HG03060 (cell line): ENCODE data around the gene ESYT3.

Experiments
- ATAC-seq: cut with Tn5 transposase; IDR thresholded peaks from one replicate; pipeline ENCODE4 v1.9.1; 2021; ENCODE audit warnings: low read depth, moderate number of reproducible peaks; ENCODE audit not compliant: unreplicated experiment

The ESYT3 gene

GRCh38 chr3:138434276-138434874, at the start of gene ESYT3:
ESYT3 (plus strand) TSS chr3:138434616; CDS start chr3:138434799, 183 bp downstream.
- no peak for ATAC-seq

GRCh38 chr3:138384976-138385375, 49.4 kb upstream of the ESYT3 start:
- ATAC-seq, result no peak

GRCh38 chr3:138389144-138389601, 45.2 kb upstream of the ESYT3 start:
- no peak for ATAC-seq

DNA sequence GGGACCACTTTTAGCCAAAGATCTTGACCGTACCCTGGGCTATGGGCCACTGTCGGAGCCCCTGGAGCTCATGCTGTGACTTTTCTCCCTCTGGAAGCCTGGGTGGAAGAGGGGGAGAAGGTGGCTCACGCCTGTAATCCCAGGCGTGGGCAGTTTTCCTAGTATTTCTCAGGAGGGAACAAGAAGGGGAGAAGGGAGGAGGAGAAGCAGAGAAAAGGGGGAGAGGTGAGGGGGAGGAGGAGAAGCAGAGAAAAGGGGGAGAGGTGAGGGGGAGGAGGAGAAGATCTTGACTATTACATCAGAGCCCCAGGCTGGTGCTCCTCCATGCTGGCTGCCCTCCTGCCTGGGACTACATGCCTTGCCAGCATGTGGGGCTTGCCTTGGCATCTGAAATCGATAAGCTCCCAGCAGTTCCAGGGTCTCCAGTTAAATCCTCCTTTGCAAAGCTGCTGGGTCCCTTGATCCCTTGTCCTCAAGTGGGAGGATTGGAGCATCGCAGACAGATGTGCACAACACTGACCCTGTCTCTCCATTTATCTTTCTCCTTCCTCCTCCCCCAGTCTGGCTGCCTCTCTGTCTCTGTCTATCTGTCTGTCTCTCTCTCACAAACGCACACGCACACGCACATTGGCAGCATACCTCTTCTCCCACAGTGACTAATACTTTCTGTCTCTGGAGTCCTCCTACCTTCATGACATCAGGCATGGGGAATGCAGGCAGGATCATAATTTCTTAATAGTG, 44.4 kb upstream of the ESYT3 start:
- no peak for ATAC-seq

DNA sequence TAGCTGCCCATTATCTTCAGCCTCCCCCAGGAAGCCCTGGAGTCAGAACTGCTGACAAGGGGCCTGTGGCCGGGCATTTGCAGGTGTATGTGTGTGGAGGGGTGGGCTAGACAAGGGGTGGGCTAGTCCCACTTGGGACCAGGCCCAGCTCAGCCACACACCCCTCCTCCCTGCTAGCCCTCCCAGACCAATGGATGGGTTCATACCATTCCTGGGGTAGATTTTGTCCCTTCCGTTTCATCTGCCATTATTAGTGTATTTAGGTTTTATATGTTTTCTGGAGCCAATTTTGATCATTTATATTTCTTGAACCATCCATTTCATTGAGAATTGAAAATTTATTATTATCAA, 43.9 kb upstream of the ESYT3 start:
- no peak for ATAC-seq

DNA sequence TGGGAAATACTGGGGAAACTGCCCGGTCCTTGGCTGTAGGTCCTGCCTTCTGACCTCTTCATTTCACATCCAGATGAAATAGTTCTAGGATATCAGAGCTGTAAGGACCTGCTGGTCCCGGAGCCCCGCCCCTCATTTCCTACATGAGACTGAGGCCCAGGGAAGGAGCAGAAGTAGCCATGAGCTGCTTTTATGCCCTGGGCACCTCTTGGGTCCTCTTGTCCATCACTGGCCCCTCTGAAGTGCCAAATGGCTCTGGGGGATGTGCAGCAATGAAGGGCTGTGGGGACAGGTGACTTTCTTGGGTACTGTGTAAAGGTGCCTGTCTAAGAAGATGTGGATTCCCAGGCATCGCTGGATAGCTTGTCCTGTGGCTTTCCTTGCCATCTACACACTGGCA, 40.3 kb upstream of the ESYT3 start:
- no peak for ATAC-seq

- ATAC-seq, result no peak
Measured at GRCh38 chr3:138394686-138395085, 39.7 kb upstream of the ESYT3 start.

GRCh38 chr3:138395865-138396751, 38.3 kb upstream of the ESYT3 start:
- ATAC-seq, result no peak

- no peak for ATAC-seq
Measured at GRCh38 chr3:138396752-138397410, 37.5 kb upstream of the ESYT3 start.

- ATAC-seq, result no peak
Measured at GRCh38 chr3:138397983-138398382, 36.4 kb upstream of the ESYT3 start.

DNA sequence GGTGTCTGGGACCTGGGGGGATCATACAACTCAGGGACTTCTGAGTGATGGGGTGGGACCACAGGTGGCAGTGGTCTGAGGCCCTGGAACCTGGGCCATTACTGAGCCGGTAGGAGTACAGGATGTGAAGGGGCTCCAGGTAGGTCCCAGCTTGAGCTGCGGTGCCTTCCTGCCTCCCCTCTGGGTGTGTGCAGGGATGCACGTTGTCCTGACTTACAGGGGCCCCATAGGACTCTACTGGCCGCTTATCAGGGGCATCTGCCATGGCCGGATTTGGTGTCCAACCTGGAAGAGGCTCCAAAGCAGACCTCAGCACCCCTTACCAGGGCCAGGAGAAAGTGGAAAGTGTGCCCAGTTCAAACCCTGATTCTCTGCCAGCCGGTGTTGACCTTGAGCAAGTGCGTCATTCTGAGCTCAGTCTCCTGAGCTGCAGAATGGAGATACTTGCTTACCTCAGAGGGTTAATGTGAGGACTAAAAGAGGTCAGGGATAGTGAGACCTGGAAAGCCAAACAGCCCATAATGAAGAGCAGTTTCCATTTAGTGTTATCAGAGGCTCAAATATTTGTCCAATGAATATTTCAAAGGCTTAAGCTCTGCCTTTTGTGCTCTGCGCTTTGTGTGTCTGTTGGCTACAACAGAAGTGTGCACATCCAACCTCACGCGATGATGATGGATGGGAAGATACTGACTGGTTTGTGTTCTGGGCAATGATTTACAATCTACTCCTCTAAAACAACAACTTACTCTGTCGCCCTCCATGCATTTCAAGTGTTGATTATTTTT, 35.4 kb upstream of the ESYT3 start:
- no peak for ATAC-seq

- ATAC-seq, result no peak
Measured at GRCh38 chr3:138399766-138400165, 34.6 kb upstream of the ESYT3 start.

DNA sequence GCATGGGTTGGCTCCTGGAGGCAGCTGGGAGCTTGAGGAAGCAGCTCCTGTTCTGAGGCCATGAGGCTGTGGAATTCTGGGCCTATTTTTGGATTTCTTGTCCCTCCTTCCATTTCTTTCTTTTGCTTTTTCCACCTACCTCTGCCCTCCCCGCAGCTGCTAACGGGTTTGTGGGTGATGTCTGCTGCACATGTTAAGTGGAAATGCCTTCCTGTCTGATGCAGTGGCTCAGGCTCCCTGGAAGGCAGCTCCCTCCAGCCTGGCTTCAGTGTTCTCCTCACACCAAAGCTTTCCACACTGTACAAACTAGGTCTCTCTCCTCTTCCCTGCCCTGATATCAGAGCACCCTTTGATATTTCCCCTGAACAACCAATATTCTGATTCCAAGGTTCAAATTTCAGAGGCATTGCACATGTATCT, 33.8 kb upstream of the ESYT3 start:
- ATAC-seq, result no peak

DNA sequence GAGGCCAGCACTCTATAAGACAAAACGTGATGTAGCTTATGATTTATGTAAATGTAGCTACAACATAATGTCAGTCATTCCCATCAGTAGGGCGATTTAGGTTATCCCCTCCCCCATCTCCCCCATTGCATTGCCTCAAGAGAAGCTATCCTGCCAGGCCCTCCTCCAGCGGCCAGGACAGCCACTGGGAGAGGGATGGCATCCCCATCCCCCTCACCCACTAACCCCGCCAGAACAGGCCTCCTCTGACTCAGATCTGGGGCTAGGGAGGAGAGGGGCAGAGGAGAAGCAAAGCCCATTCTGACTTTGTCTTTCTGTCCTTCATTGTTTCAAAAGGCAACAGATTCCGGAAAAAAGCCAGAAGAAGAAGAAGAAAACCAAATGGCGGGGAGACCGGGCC, 32.6 kb upstream of the ESYT3 start:
- ATAC-seq, result no peak

DNA sequence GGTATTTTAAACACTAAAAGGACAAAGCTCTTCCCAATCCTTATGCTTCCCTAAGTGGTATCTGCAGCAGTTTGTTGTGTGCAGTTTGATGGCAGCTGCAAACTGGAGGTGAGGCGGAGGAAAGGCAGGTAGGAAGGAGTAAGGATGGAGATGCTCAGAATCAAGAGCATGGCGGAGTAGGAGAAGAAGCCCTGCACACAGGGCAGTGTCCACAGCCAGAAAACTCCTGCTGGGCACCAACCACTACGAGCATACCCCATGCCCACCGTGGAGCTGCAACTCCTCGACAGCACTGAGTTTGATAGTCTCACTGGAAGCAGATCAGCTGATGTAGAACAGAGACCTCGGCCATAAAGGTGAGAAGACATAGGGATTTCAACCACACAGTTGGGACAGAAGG, 30.3 kb upstream of the ESYT3 start:
- no peak for ATAC-seq

DNA sequence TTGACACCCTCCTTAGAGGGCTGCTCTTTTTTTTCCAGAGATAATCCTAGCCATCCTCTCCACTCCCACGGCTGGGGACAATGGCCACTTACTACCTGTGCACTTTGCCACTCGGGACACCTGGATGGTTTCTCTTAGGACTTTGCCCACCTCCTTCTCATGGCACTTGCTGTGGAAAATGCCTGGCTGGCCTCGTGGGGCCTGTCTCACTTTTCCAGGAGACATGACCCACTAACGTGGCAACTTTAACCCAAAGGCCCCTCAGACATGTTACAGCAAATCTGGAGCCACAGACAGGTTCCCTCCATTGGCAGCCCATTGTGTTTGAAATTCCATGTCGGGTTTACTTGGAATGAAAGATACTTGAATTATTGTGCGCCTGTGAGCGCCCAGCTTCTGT, 29.4 kb upstream of the ESYT3 start:
- no peak for ATAC-seq

GRCh38 chr3:138405486-138405885, 28.9 kb upstream of the ESYT3 start:
- no peak for ATAC-seq

DNA sequence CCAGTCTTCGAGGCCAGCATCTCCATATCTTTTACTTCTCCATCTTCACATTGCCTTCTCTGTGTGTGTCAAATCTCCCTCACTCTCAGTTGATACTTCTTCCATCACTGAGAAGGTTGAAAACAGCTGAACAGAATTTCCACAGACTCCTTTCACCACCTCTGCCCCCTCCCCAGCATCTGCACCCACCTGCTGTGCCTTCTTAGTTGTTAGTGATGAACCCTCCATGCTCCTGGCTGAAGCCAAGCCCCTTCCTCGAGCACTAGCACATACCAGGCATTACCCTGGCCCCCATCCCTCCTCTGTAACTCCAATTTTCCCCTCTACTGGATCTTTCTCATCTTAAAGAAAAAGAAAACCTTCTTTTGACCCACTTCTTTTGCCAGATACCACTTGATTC, 27.8 kb upstream of the ESYT3 start:
- ATAC-seq, result no peak

DNA sequence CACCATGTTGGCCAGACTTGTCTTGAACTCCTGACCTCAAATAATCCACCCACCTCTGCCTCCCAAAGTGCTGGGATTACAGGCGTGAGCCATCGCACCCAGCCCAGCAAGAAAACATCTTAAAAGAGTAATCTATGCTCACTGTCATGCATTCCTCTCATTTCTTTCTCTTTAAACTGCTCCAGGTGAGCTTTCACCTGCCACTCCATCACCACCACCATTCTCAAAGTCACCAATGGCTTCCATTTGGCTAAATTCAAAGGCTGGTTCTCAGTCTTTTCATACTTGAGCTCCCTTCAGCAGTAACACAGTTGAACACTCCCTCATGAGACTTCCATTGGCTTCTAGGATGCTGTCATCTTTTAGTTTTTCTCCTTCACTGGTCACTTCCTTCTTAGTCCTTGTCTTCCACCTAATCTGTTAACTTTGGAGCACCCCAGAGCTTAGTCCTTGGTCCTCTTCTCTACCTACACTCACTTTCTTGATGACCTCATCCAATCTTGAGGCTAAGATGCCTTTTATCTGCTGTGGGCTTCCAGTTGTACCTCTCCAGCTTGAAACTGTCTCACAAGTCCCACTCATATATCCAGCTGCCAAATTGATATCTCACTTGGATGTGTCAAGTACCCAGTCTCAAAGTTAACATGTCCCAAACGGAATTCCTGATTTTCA, 27.0 kb upstream of the ESYT3 start:
- ATAC-seq, result no peak
